GM18909 (cell line): ENCODE data around the gene NBPF12.
"Not testable (repeated sequence)": the region's sequence is repeated elsewhere in the genome, so short reads cannot be mapped to it uniquely, and the experiment has no call there.

ENCODE experiments used
- ATAC-seq: cut with Tn5 transposase; IDR thresholded peaks from one replicate; pipeline ENCODE4 v1.9.1; 2021; ENCODE audit warnings: mild to moderate bottlenecking; ENCODE audit not compliant: unreplicated experiment, poor library complexity

Gene NBPF12

DNA sequence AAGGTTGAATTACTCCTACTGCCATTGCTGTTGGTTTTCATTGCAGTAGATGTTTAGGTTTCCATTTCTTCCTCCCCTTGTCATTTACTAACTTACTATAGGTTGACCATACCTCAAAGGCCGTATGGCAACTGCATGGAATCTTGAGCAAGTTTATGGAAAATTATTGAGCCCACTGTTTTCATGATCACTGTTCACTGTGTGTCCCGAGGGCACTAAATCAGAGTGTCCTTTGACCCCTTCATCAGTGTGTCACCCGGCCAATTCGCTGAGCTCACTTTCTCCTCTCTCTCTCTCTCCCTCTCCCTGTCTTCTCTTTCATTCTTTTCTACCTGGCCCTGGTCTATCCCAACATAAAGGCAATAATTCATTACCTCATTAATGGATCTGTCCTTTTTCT lies 47.7 kb downstream of the NBPF12 start:
- ATAC-seq = not testable (repeated sequence)

DNA sequence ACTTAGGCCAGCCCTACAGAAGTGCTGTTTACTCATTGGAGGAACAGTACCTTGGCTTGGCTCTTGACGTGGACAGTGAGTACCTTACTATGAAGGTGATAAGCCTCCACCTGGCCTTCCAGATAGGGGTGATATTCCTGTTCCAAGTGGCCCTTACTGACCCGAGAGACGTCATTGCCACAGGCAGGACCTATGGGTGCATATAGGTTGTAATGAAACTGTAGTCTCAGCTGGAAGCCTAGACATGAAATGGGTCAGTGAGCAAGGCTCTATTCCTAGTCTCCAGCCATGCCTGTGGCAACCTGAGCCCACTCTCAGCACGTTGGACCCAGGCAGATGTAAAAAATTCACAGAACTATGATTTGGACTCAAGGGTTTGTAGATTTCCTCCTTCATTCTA lies 48.3 kb downstream of the NBPF12 start:
- ATAC-seq = not testable (repeated sequence)

DNA sequence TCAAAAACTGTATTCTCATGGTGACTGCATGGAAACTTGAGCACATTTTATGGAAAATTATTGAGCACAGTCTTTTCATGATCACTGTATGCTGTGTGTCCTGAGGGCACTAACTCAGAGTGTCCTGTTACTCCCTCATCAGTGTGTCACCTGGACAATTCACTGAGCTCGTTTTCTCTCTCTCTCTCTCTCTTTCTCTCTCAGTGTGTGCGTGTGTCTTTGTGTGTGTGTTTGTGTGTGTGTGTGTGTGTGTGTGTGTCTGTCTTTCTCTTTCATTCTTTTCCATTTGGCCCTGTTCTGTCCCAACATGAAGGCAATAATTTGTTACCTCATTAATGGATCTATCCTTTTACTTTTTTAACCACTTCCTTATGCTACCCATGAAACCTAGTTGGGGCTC lies 49.4 kb downstream of the NBPF12 start:
- not testable (repeated sequence) for ATAC-seq

DNA sequence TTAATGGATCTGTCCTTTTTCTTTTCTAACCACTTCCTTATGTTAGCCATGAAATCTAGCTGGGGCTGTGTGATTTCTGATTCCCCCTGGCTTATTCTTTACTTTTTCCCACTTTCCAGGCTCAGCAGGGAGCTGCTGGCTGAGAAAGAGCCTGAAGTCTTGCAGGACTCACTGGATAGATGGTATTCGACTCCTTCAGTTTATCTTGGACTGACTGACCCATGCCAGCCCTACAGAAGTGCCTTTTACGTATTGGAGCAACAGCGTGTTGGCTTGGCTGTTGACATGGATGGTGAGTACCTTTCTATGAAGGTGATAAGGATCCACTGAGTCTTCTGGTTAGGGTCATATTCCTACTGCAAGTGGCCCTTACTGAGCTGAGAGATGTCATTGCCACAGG lies 51.3 kb downstream of the NBPF12 start:
- ATAC-seq = not testable (repeated sequence)

DNA sequence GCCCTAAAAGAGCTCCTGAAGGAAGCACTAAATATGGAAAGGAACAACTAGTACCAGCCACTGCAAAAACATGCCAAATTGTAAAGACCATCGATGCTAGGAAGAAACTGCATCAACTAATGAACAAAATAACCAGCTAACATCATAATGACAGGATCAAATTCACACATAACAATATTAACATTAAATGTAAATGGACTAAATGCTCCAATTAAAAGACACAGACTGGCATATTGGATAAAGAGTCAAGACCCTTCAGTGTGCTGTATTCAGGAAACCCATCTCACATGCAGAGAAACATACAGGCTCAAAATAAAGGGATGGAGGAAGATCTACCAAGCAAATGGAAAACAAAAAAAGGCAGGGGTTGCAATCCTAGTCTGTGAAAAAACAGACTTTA lies 70.4 kb downstream of the NBPF12 start:
- ATAC-seq = not testable (repeated sequence)

DNA sequence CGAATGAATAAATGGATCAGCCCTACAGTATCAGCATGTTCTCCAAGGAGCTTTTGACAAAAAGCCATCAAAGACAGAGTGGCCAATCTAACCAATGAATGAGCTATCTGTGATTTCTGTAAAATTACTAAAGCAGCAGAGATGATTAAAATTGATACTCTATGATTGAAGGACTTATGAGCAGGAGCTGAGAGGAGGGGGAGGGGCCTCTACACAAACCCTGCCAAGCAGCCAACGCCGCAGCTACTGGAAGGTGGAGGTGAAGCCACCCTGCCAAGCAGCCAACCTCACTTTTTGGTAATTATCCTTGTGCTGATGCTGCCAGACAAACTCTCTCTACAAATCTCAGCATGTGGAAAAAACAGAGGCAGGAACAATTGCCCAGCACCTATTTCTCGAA lies 88.9 kb downstream of the NBPF12 start:
- ATAC-seq = not testable (repeated sequence)

DNA sequence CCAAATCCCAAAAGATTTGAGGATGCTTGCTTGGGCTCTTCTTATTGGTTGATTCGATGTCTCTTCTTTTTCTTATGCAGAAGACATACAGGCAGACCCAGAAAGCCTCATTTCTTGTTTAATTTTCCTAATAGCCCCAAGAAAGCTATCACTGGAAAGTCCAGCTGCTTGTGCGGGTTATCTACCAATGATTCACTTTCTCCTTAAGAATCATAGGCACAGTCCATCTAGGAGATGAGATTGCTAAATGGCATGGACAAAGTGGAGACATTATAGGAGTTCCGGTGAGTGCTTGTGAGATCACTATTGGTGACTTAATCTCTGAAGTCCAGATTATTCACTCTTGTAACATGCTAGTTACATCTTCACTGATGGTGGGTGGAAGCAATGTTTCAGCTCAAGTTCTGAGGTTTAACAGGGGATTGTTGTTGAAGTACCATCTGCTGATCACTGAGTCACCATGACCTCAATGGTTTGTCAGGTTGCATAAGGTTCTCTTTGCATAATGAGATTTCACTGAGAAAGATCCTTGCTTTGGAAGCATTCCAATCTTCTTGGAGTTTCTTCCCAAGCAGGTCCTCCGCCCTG lies 92.0 kb downstream of the NBPF12 start:
- ATAC-seq = not testable (repeated sequence)

DNA sequence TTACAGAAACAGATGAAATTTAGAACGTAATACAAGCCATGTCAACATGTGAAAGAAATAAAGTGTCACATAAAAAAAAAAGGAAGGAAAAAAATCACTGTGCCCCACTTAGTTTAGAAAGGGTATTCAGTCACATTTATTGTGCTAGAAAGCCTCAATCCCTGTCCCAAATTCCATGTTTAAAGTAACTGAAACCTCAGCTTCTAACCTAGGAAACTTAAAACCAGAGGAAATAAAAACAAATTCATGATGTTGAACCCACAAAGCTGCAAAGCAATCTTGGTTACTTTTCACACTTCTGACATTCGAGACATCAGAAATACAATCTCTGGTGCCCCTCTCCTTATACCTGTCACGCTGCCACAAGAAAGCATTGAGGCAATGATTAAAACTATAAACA lies 101.8 kb downstream of the NBPF12 start:
- ATAC-seq = no peak

DNA sequence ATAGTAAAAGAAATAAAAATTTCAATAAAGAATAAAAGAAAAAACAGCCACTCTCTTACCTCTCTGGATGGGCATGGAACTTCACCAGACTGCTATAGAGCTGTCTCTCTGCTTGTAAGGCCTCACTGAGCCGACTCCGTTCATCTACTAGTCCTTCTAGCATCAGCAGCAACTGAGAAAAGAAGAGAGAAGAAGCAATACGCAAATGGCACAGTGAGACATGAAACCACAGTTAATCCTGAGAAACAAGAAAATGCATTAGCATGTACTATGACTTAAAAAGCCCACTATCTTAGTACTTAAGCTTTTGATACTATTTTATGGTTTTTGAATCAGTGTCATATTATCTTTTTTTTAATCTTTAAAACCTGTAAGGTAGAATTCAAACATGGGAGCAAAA lies 104.8 kb downstream of the NBPF12 start:
- not testable (repeated sequence) for ATAC-seq

DNA sequence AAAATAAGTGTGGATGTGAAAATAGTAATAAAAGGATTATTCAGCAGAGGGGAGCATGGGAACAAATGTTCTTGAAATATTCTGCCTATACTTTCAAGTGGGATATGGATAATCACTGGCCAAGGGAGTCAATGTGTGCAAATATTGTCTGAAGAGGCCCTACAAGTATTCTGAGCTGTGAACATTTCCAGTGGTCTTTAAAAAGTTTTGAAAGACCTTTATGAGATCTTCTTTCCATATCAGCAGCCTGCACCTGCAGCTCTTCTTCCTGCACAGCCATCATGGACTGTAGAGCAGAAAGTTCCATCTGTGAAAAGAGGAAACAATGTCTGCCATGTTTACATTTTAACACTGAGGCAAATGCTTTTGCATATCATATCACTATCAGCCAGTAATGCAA lies 106.4 kb downstream of the NBPF12 start:
- not testable (repeated sequence) for ATAC-seq
